ENCODE data around the gene ATXN10.
A peak's percentile ranks its signal among the peaks of the same experiment; 100 is the strongest.
"Not testable (repeated sequence)": the region's sequence is repeated elsewhere in the genome, so short reads cannot be mapped to it uniquely, and the experiment has no call there.

Gene ATXN10

GRCh38 chr22:45671783-45672563 lies at the start of gene ATXN10:
TSS of gene ATXN10 (plus strand) at chr22:45671834. CDS start at chr22:45672064, 230 bp downstream.
- DNase-seq (ENCODE audit: low spot score): peak; percentile 88

- no peak for DNase-seq (ENCODE audit: low spot score)
These were observed 49.6 kb upstream of the ATXN10 start for GRCh38 chr22:45621836-45622600.

GRCh38 chr22:45623464-45624145 lies 48.0 kb upstream of the ATXN10 start:
- not testable (repeated sequence) for DNase-seq (ENCODE audit: low spot score)

GRCh38 chr22:45626198-45626651 lies 45.4 kb upstream of the ATXN10 start:
- no peak for DNase-seq (ENCODE audit: low spot score)

- DNase-seq (ENCODE audit: low spot score): no peak
These were observed 44.0 kb upstream of the ATXN10 start for GRCh38 chr22:45627489-45628233.

GRCh38 chr22:45628515-45628914 lies 43.1 kb upstream of the ATXN10 start:
- no peak for DNase-seq (ENCODE audit: low spot score)

GRCh38 chr22:45629469-45630089 lies 42.1 kb upstream of the ATXN10 start:
- DNase-seq (ENCODE audit: low spot score): no peak

GRCh38 chr22:45630436-45630835 lies 41.2 kb upstream of the ATXN10 start:
- no peak for DNase-seq (ENCODE audit: low spot score)

GRCh38 chr22:45631140-45631840 lies 40.3 kb upstream of the ATXN10 start:
- no peak for DNase-seq (ENCODE audit: low spot score)

GRCh38 chr22:45631841-45632238 lies 39.8 kb upstream of the ATXN10 start:
- DNase-seq (ENCODE audit: low spot score): no peak

- no peak for DNase-seq (ENCODE audit: low spot score)
These were observed 38.7 kb upstream of the ATXN10 start for GRCh38 chr22:45632791-45633515.

GRCh38 chr22:45636683-45637082 lies 35.0 kb upstream of the ATXN10 start:
- no peak for DNase-seq (ENCODE audit: low spot score)

GRCh38 chr22:45638197-45638596 lies 33.4 kb upstream of the ATXN10 start:
- DNase-seq (ENCODE audit: low spot score): no peak

- peak; percentile 72 for DNase-seq (ENCODE audit: low spot score)
These were observed 32.5 kb upstream of the ATXN10 start for GRCh38 chr22:45638834-45639746.

GRCh38 chr22:45639747-45640102 lies 31.9 kb upstream of the ATXN10 start:
- DNase-seq (ENCODE audit: low spot score): no peak

GRCh38 chr22:45640291-45640940 lies 31.2 kb upstream of the ATXN10 start:
- no peak for DNase-seq (ENCODE audit: low spot score)

- no peak for DNase-seq (ENCODE audit: low spot score)
These were observed 30.6 kb upstream of the ATXN10 start for GRCh38 chr22:45640941-45641621.

- DNase-seq (ENCODE audit: low spot score): no peak
These were observed 28.6 kb upstream of the ATXN10 start for GRCh38 chr22:45642986-45643385.
